DOHH2 (cell line): ENCODE measurements around the gene ELOVL6.

Source experiments
- H3F3A ChIP-seq: fragments of 200-600 bp; sonication (generic), shearing (Covaris generic); 2 replicates; pipeline ENCODE4 v1.6.0; 2016; ENCODE audit warnings: antibody characterized with exemption, mild to moderate bottlenecking; ENCODE audit not compliant: control insufficient read depth, insufficient read depth
- H3K27ac ChIP-seq: fragments of 200-600 bp; sonication (generic); 2 replicates; pipeline ENCODE4 v1.5.1; 2014; ENCODE audit warnings: low read depth, mild to moderate bottlenecking, low read length, moderate library complexity
- H3K27me3 ChIP-seq: fragments of 200-600 bp; sonication (generic); 2 replicates; pipeline ENCODE4 v1.6.1; 2014; ENCODE audit warnings: mild to moderate bottlenecking, low read length, mixed read lengths; ENCODE audit not compliant: control insufficient read depth
- H3K36me3 ChIP-seq: fragments of 200-600 bp; sonication (generic); 2 replicates; pipeline ENCODE4 v1.6.1; 2014; ENCODE audit warnings: mild to moderate bottlenecking, low read length, moderate library complexity, mixed read lengths; ENCODE audit not compliant: control insufficient read depth
- H3K4me1 ChIP-seq: fragments of 200-600 bp; sonication (generic); 2 replicates; pipeline ENCODE4 v1.6.1; 2014; ENCODE audit warnings: mild to moderate bottlenecking, low read length, mixed read lengths; ENCODE audit not compliant: control insufficient read depth
- H3K4me2 ChIP-seq: fragments of 200-600 bp; sonication (generic); 2 replicates; pipeline ENCODE4 v1.6.0; 2014; ENCODE audit warnings: mild to moderate bottlenecking, low read length, moderate library complexity
- H3K4me3 ChIP-seq: fragments of 200-600 bp; sonication (generic); 2 replicates; pipeline ENCODE4 v1.5.1; 2014; ENCODE audit warnings: mild to moderate bottlenecking, low read length, mixed read lengths
- H3K79me2 ChIP-seq: fragments of 200-600 bp; sonication (generic); 2 replicates; pipeline ENCODE4 v1.6.1; 2014; ENCODE audit warnings: mild to moderate bottlenecking, low read length, mixed read lengths; ENCODE audit not compliant: control insufficient read depth
- H3K9me2 ChIP-seq: fragments of 200-600 bp; sonication (generic); replicated peaks from 2 replicates; pipeline ENCODE4 v1.6.1; 2014; ENCODE audit warnings: mild to moderate bottlenecking, low read length, mixed read lengths; ENCODE audit not compliant: control insufficient read depth
- H3K9me3 ChIP-seq: fragments of 200-600 bp; sonication (generic); 2 replicates; pipeline ENCODE4 v1.6.1; 2014; ENCODE audit warnings: antibody characterized with exemption, low read length, mixed read lengths; ENCODE audit not compliant: control insufficient read depth, insufficient read depth
- H4K20me1 ChIP-seq: fragments of 200-600 bp; sonication (generic); 2 replicates; pipeline ENCODE4 v1.6.0; 2014; ENCODE audit warnings: low read depth, mild to moderate bottlenecking, antibody characterized with exemption, low read length, moderate library complexity; ENCODE audit not compliant: control insufficient read depth, insufficient read depth
- EZH2phosphoT487 ChIP-seq: fragments of 200-600 bp; sonication (generic); IDR thresholded peaks from 2 replicates; pipeline ENCODE4 v1.6.1; 2017; ENCODE audit warnings: borderline replicate concordance, mild to moderate bottlenecking, antibody characterized with exemption, low read length, moderate library complexity, mixed read lengths
- TF ChIP-seq, protein P1 (sequence below): fragments of 200-600 bp; sonication (generic); IDR thresholded peaks from one replicate; pipeline ENCODE4 v1.5.1; 2014; ENCODE audit warnings: antibody characterized with exemption, mild to moderate bottlenecking, low read depth, low read length; ENCODE audit not compliant: poor library complexity, severe bottlenecking

The ELOVL6 gene

DNA sequence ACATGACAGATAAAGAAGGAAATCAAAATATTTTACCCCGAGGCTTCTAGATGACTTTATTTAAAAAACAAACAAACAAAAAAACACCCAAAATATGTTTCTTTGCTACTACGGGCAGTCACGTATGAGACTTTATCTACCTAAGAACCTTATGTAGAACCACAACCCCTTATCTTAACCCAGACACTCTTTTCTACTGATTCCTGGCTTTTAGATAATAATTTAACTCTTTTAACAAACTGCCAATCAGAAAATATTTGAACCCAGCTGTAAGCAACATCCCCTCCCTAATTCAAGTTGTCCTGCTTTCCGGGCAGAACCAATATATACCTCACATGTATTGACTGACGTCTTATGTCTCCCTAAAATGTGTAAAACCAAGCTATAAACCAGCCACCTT, 15.4 kb downstream of the ELOVL6 start:
- Histone ChIP-seq H3K27me3 (no peaks in the 10 kb centered on the region), H3K79me2 (peaks cover 46% of the 10 kb centered on the region), H4K20me1 (no peaks in the 10 kb centered on the region), H3K4me1 (peaks cover 21% of the 10 kb centered on the region), H3K36me3 (peaks cover 42% of the 10 kb centered on the region), H3K9me3 (no peaks in the 10 kb centered on the region), H3K4me3 (no peak overlapping the region), H3K4me2 (no peak overlapping the region), H3K9me2 (no peaks in the 10 kb centered on the region), H3K27ac (no peak overlapping the region), H3F3A (no peaks in the 10 kb centered on the region)
- TF ChIP-seq, protein P1, sequence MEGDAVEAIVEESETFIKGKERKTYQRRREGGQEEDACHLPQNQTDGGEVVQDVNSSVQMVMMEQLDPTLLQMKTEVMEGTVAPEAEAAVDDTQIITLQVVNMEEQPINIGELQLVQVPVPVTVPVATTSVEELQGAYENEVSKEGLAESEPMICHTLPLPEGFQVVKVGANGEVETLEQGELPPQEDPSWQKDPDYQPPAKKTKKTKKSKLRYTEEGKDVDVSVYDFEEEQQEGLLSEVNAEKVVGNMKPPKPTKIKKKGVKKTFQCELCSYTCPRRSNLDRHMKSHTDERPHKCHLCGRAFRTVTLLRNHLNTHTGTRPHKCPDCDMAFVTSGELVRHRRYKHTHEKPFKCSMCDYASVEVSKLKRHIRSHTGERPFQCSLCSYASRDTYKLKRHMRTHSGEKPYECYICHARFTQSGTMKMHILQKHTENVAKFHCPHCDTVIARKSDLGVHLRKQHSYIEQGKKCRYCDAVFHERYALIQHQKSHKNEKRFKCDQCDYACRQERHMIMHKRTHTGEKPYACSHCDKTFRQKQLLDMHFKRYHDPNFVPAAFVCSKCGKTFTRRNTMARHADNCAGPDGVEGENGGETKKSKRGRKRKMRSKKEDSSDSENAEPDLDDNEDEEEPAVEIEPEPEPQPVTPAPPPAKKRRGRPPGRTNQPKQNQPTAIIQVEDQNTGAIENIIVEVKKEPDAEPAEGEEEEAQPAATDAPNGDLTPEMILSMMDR = no peak

DNA sequence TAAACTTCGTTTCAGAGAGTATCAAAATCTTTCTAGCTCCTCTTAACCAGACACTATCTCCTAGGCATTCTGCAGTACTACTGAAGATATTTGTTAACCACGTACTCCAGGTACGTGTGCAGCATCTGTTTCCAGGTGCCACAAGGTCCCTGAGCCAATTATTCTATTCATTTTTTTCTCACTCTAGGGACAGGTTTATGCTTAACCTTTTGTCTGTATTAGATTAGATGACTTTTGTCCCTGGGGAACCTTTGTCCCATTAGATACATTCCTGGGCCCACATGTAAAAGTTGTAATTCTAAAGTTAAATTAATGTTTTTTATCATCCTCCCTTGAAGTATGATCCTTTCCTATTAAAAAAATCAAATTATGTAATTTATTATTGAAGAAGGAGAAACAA, 16.5 kb downstream of the ELOVL6 start:
- Histone ChIP-seq H3K27me3 (no peaks in the 10 kb centered on the region), H4K20me1 (no peaks in the 10 kb centered on the region), H3F3A (no peaks in the 10 kb centered on the region), H3K9me3 (no peaks in the 10 kb centered on the region), H3K4me1 (peaks cover 21% of the 10 kb centered on the region), H3K4me2 (no peak overlapping the region), H3K79me2 (peaks cover 38% of the 10 kb centered on the region), H3K36me3 (peaks cover 46% of the 10 kb centered on the region), H3K27ac (no peak overlapping the region), H3K4me3 (no peak overlapping the region), H3K9me2 (no peaks in the 10 kb centered on the region)
- TF ChIP-seq EZH2phosphoT487 = no peak
- TF ChIP-seq, protein P1 = no peak

DNA sequence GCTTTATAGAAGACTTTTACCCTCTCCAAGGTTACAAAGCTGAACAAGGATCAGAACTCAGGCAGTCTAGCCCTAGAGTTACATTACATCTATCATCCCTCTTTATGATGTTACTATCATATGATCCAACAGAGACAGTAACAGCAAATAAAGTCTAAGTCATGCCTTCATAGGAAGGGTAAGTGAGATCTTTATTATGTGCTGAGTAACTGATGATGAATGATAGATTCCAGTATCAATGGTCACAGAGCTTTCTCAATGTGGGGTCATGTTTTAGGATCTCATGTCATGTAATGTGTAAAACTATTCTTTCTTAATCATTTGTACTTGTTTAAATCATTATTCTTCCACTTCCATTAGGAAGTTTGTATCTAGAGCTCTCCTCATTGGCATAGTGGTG, 22.8 kb downstream of the ELOVL6 start:
- TF ChIP-seq, protein P1 = no peak
- TF ChIP-seq EZH2phosphoT487 = no peak
- Histone ChIP-seq H3K4me1 (no peaks in the 10 kb centered on the region), H3K4me3 (no peak overlapping the region), H3K36me3 (peaks cover 35% of the 10 kb centered on the region), H3K27me3 (no peaks in the 10 kb centered on the region), H3K9me2 (no peaks in the 10 kb centered on the region), H3K27ac (no peak overlapping the region), H3K4me2 (no peak overlapping the region), H4K20me1 (no peaks in the 10 kb centered on the region), H3K79me2 (0 out of 2 replicates have a peak, but pooled peaks cover 3% of the 10 kb centered on the region), H3K9me3 (no peaks in the 10 kb centered on the region), H3F3A (no peaks in the 10 kb centered on the region)

DNA sequence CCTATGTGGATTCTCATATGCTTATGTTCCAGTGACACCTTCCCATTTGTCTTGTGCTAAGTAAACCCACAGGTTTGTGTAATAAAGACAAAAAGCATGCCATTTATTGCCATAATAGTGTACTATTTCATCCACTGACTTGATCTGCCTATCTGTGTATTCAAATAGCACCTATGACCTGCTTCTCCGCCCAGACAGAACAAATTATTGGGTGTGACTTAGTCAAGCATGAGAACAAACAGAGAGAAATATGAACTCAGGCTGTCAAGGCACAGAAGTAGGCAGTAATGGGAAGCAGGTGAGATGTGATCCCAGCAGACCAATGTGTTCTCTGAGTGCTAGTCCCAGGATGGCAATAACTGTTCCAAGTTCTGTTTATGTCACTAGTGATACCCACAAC, 25.4 kb downstream of the ELOVL6 start:
- no peaks in the 10 kb centered on the region for H3K9me3 ChIP-seq
- H3K4me1 ChIP-seq = no peaks in the 10 kb centered on the region
- TF ChIP-seq EZH2phosphoT487 = no peak
- TF ChIP-seq, protein P1 = no peak
- H3K27me3 ChIP-seq = no peaks in the 10 kb centered on the region
- H3K27ac ChIP-seq = no peak overlapping the region
- H3K9me2 ChIP-seq = no peaks in the 10 kb centered on the region
- H3K4me2 ChIP-seq = no peak overlapping the region
- H3K79me2 ChIP-seq = no peaks in the 10 kb centered on the region
- H3F3A ChIP-seq = no peaks in the 10 kb centered on the region
- H4K20me1 ChIP-seq = no peaks in the 10 kb centered on the region
- H3K36me3 ChIP-seq = peaks cover 27% of the 10 kb centered on the region
- H3K4me3 ChIP-seq = no peak overlapping the region
